Fibroblast of the aortic adventitia (primary cell): ENCODE results near the gene L3MBTL4. TPM values are rescaled to one million over a fixed set of nuclear protein-coding genes. Genes with fewer than 3 reads are reported as not detected.
"Not testable (repeated sequence)": the region's sequence is repeated elsewhere in the genome, so short reads cannot be mapped to it uniquely, and the experiment has no call there.

Experiments used
- DNase-seq: peaks from one replicate; pipeline ENCODE4 v3.0.0-alpha.2; 2010; ENCODE audit warnings: low read depth
- H3K4me3 ChIP-seq: 2 replicates; pipeline ENCODE4 v1.5.1; 2011; ENCODE audit warnings: low read depth, mild to moderate bottlenecking, control low read depth, low read length, moderate library complexity
- total RNA-seq: library from RNA; depleted of rRNA; stranded (reverse); fragments of >200 nt; gene quantifications from 2 replicates; pipeline ENCODE4 v1.2.3, GENCODE V29; 2012; ENCODE audit warnings: low replicate concordance
- TF ChIP-seq, protein P1 (sequence below): IDR thresholded peaks from 2 replicates; pipeline ENCODE4 v1.5.1; 2011; ENCODE audit warnings: mild to moderate bottlenecking, low read length, control low read depth, inconsistent platforms; ENCODE audit not compliant: insufficient read depth

L3MBTL4 gene
- total RNA-seq, 1 donor = not detected

GRCh38 chr18:6397931-6398566 is 16.7 kb downstream of the L3MBTL4 start:
- TF ChIP-seq, protein P1, sequence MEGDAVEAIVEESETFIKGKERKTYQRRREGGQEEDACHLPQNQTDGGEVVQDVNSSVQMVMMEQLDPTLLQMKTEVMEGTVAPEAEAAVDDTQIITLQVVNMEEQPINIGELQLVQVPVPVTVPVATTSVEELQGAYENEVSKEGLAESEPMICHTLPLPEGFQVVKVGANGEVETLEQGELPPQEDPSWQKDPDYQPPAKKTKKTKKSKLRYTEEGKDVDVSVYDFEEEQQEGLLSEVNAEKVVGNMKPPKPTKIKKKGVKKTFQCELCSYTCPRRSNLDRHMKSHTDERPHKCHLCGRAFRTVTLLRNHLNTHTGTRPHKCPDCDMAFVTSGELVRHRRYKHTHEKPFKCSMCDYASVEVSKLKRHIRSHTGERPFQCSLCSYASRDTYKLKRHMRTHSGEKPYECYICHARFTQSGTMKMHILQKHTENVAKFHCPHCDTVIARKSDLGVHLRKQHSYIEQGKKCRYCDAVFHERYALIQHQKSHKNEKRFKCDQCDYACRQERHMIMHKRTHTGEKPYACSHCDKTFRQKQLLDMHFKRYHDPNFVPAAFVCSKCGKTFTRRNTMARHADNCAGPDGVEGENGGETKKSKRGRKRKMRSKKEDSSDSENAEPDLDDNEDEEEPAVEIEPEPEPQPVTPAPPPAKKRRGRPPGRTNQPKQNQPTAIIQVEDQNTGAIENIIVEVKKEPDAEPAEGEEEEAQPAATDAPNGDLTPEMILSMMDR = no peak
- no peak for DNase-seq

GRCh38 chr18:6396847-6397246 is 17.9 kb downstream of the L3MBTL4 start:
- TF ChIP-seq, protein P1 = no peak
- no peak for DNase-seq
- H3K4me3 ChIP-seq = no peak overlapping the region

More at GRCh38 chr18:6397931-6398566, 16.7 kb downstream of the L3MBTL4 start:
- no peak overlapping the region for H3K4me3 ChIP-seq

DNA sequence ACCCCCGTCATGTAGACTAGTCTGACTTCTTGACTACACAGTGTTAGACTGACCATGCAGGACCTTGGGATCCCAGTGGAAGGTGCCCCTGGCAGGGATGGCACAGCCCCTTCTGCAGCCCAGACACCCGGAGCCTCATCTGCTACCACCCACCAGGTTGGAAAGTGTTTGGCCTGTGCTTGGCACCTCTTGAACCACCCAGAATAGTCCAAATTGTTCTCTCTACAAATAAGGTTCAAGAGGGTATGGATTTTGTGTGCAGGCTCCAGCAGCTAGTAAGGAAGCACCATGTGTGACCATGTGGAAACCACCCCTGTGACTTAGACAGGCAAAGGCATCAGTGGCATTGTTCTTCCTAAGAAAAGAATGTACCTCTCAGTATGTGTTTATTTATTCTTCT is 18.4 kb downstream of the L3MBTL4 start:
- DNase-seq = no peak
- TF ChIP-seq, protein P1 = no peak

DNA sequence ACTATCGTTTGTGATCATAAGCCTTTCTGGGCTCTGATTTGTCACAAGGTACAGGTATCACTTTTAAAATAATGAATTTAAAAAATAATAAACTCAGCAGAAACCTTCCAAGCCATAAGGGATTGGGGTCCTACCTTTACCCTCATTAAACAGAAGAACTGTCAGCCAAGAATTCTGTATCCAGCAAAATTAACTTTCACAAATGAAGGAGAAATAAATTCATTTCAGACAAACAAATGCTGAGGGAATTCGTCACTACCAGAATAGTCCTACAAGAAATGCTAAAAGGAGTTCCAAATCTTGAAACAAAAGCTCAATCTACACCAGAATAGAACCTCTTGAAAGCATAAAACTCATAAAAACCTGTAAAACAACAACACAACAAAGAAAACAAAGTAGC is 25.7 kb downstream of the L3MBTL4 start:
- DNase-seq = no peak
- no peak overlapping the region for H3K4me3 ChIP-seq
- TF ChIP-seq, protein P1 = no peak

More for the DNA sequence above, 18.4 kb downstream of the L3MBTL4 start:
- no peak overlapping the region for H3K4me3 ChIP-seq

DNA sequence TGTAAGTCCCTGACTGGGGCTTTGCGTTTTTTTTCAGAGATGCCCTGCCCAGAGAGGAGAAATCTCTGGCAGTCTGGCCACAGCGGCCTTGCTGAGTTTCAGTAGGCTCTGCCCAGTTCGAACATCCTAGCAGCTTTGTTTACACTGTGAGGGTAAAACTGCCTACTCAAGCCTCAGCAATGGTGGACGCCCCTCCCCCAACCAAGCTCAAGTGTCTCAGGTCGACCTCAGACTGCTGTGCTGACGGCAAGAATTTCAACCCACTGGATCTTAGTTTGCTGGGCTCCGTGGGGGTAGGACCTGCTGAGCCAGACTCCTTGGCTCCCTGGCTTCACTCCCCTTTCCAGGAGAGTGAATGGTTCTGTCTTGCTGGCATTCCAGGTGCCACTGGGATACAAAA is 31.7 kb downstream of the L3MBTL4 start:
- DNase-seq = no peak
- TF ChIP-seq, protein P1 = no peak
- H3K4me3 ChIP-seq = no peak overlapping the region

GRCh38 chr18:6377473-6377872 is 37.2 kb downstream of the L3MBTL4 start:
- not testable (repeated sequence) for DNase-seq, H3K4me3 ChIP-seq

DNA sequence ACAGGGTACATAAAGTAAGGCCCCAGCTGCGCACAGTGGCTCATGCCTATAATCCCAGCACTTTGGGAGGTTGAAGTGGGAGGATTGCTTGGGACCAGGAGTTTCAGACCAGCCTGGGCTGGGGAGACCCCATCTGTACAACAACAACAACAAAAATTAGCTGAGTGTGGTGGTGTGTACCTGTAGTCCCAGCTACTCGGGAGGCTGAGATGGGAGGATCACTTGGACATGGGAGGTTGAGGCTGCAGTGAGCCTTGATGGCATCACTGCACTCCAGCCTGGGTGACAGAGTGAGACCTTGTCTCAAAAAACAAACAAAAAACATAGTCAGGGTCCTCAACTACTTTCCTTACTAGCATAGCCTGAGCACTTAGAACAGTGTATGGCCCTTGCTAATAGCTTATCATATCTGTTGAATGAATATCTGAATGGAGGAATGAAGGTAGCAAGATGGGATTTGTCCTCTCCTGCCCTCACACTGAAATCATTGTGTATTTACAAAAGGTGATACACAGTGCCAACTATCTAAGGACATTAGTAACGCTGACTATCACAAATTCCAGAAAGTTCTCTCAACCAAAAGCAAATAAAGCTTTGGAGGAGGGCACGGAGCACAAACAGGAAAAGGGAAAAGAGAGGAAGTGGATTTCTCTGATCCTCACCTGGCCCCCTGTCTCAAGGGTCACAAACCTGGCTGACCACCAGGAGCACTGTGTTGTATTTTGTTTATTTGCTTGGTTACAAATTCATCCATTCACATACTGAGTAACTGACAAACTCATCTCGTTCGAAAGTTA is 38.1 kb downstream of the L3MBTL4 start:
- H3K4me3 ChIP-seq = no peak overlapping the region
- DNase-seq = no peak
- TF ChIP-seq, protein P1 = no peak
